DND-41 (cell line): ENCODE results near the gene OPCML.

Experiments used
- ATAC-seq: fragments of 200-7000 bp; cut with Tn5 transposase; 3 replicates; pipeline ENCODE4 v1.9.1; 2021; ENCODE audit warnings: low read depth; ENCODE audit not compliant: insufficient read depth
- DNase-seq: peaks from one replicate; pipeline ENCODE4 v3.0.0-alpha.2; 2020
- H2AFZ ChIP-seq: 2 replicates; pipeline ENCODE4 v1.6.0; 2012; ENCODE audit warnings: low read depth, low read length
- H3K27ac ChIP-seq: 2 replicates; pipeline ENCODE4 v1.5.1; 2012; ENCODE audit warnings: low read length, inconsistent platforms
- H3K27me3 ChIP-seq: fragments of 200-600 bp; sonication (generic); 2 replicates; pipeline ENCODE4 v1.6.0; 2012; ENCODE audit warnings: low read length, mild to moderate bottlenecking, inconsistent platforms; ENCODE audit not compliant: insufficient read depth, poor library complexity
- H3K36me3 ChIP-seq: 2 replicates; pipeline ENCODE4 v1.5.1; 2012; ENCODE audit warnings: low read length, inconsistent platforms; ENCODE audit not compliant: insufficient read depth
- H3K4me1 ChIP-seq: 2 replicates; pipeline ENCODE4 v1.5.1; 2012; ENCODE audit warnings: mild to moderate bottlenecking, low read length; ENCODE audit not compliant: insufficient read depth
- H3K4me2 ChIP-seq: 2 replicates; pipeline ENCODE4 v1.6.0; 2012; ENCODE audit warnings: mild to moderate bottlenecking, moderate library complexity, low read length, inconsistent platforms; ENCODE audit not compliant: insufficient read depth
- H3K4me3 ChIP-seq, 2 experiments: fragments of 200-600 bp in 1 of 2; shearing (Covaris generic) in 1 of 2; 2 replicates each; pipeline ENCODE4 v1.5.1; 2012 to 2016; ENCODE audit warnings: inconsistent platforms in 2 of 2, low read length in 2 of 2, mild to moderate bottlenecking in 2 of 2, low read depth in 1 of 2, moderate library complexity in 1 of 2
- H3K79me2 ChIP-seq: 2 replicates; pipeline ENCODE4 v1.6.0; 2012; ENCODE audit warnings: low read length, inconsistent platforms; ENCODE audit not compliant: insufficient read depth
- H3K9ac ChIP-seq: 2 replicates; pipeline ENCODE4 v1.6.0; 2012; ENCODE audit warnings: low read depth, mild to moderate bottlenecking, inconsistent platforms, low read length, moderate library complexity
- H3K9me3 ChIP-seq: 2 replicates; pipeline ENCODE4 v1.5.1; 2012; ENCODE audit warnings: low read length, moderate library complexity, mild to moderate bottlenecking, inconsistent platforms; ENCODE audit not compliant: insufficient read depth, severe bottlenecking
- H4K20me1 ChIP-seq: 2 replicates; pipeline ENCODE4 v1.6.0; 2012; ENCODE audit warnings: low read length; ENCODE audit not compliant: insufficient read depth
- CTCF ChIP-seq: IDR thresholded peaks from 2 replicates; pipeline ENCODE4 v1.5.1; 2012; ENCODE audit warnings: borderline replicate concordance, low read length, moderate library complexity, mild to moderate bottlenecking; ENCODE audit not compliant: poor library complexity, severe bottlenecking; ENCODE audit errors: extremely low read depth
- EZH2 ChIP-seq: IDR thresholded peaks from 3 replicates; pipeline ENCODE4 v1.6.1; 2012; ENCODE audit warnings: borderline replicate concordance, low read depth, mild to moderate bottlenecking, moderate library complexity, low read length, inconsistent platforms; ENCODE audit not compliant: severe bottlenecking

Gene OPCML

GRCh38 chr11:132590986-132591385, 941.3 kb downstream of the OPCML start:
- ATAC-seq (no peak), DNase-seq (no peak)
- Histone ChIP-seq H3K4me1 (no peaks in the 10 kb centered on the region), H3K4me3 (no peak overlapping the region), H2AFZ (no peak overlapping the region), H3K27me3 (no peaks in the 10 kb centered on the region), H4K20me1 (no peaks in the 10 kb centered on the region), H3K27ac (no peak overlapping the region), H3K4me2 (no peak overlapping the region), H3K79me2 (no peaks in the 10 kb centered on the region), H3K36me3 (no peaks in the 10 kb centered on the region), H3K9ac (no peak overlapping the region), H3K9me3 (no peaks in the 10 kb centered on the region)
- no peak for TF ChIP-seq EZH2
- no peak for TF ChIP-seq CTCF

DNA sequence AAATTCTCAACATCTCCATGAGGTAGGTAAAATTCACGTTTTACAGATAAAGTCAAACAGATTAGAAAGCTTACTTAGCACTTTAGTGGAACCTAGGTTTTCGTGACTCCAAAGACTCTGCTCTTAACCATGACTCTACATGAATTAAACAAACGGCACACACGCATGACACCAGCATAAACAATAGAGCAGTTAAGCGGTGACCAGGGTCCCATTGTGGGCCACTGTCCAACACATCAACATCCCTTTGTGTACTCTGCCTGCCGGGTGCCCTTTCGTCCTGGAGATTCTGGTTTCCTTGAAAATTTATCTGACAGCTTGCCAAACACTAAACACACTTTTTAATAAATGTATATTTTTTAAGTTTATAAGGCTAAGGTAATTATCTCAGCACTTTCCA, 941.7 kb downstream of the OPCML start:
- ATAC-seq (no peak), DNase-seq (no peak)
- Histone ChIP-seq H3K79me2 (no peaks in the 10 kb centered on the region), H3K27me3 (no peaks in the 10 kb centered on the region), H3K36me3 (no peaks in the 10 kb centered on the region), H2AFZ (no peak overlapping the region), H3K9ac (no peak overlapping the region), H4K20me1 (no peaks in the 10 kb centered on the region), H3K9me3 (no peaks in the 10 kb centered on the region), H3K4me2 (no peak overlapping the region), H3K4me1 (no peaks in the 10 kb centered on the region), H3K27ac (no peak overlapping the region), H3K4me3 (no peak overlapping the region)
- TF ChIP-seq EZH2 (no peak), CTCF (no peak)

GRCh38 chr11:132589791-132590190, 942.5 kb downstream of the OPCML start:
- no peak for DNase-seq
- Histone ChIP-seq H3K4me3 (no peak overlapping the region), H3K4me1 (no peaks in the 10 kb centered on the region), H4K20me1 (no peaks in the 10 kb centered on the region), H3K9me3 (no peaks in the 10 kb centered on the region), H2AFZ (no peak overlapping the region), H3K36me3 (no peaks in the 10 kb centered on the region), H3K9ac (no peak overlapping the region), H3K27ac (no peak overlapping the region), H3K4me2 (no peak overlapping the region), H3K79me2 (no peaks in the 10 kb centered on the region), H3K27me3 (no peaks in the 10 kb centered on the region)
- no peak for TF ChIP-seq EZH2
- TF ChIP-seq CTCF: no peak
- ATAC-seq: no peak

DNA sequence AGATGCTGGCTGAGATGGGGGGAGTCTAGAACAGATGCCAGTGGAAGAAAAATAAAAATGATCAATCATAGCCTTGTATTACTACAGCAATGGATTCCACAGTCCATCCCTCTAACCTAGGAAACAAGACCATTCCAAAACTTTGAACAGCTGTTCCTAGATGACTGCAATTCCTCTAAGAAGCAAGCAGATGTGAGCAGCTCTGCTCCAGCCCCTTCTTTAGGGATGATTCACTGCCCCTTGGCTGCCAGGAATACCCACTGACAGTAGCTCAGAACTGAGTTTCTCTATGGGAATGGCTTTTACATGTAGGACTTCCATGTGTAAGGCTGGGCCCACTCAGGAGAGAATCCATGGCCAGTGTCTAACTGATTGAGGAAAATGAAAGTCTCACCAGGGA, 943.9 kb downstream of the OPCML start:
- Histone ChIP-seq H2AFZ (no peak overlapping the region), H3K9ac (no peak overlapping the region), H3K79me2 (no peaks in the 10 kb centered on the region), H3K27ac (no peak overlapping the region), H3K9me3 (no peaks in the 10 kb centered on the region), H3K4me2 (no peak overlapping the region), H3K36me3 (no peaks in the 10 kb centered on the region), H3K4me1 (no peaks in the 10 kb centered on the region), H3K4me3 (no peak overlapping the region), H3K27me3 (no peaks in the 10 kb centered on the region), H4K20me1 (no peaks in the 10 kb centered on the region)
- DNase-seq (no peak), ATAC-seq (no peak)
- TF ChIP-seq CTCF (no peak), EZH2 (no peak)
